Hepatocyte (in vitro differentiated cells): ENCODE results near the gene DGKA.

Experiments used
- EZH2 ChIP-seq: fragments of 200-600 bp; sonication (generic); IDR thresholded peaks from 2 replicates; pipeline ENCODE4 v1.6.1; 2016; ENCODE audit warnings: antibody characterized with exemption, mild to moderate bottlenecking, borderline replicate concordance
- EZH2phosphoT487 ChIP-seq: fragments of 200-600 bp; sonication (generic); IDR thresholded peaks from one replicate; pipeline ENCODE4 v1.6.1; 2018; ENCODE audit warnings: antibody characterized with exemption, mild to moderate bottlenecking, low read depth, moderate library complexity; ENCODE audit not compliant: unreplicated experiment, severe bottlenecking

- TF ChIP-seq EZH2 (no peak), EZH2phosphoT487 (no peak)
Measured at GRCh38 chr12:55940065-55940732, 9.2 kb downstream of the DGKA start.
